WTC11 (cell line): ENCODE results near the gene CRY2. TPM values are rescaled to one million over a fixed set of nuclear protein-coding genes. Genes with fewer than 3 reads are reported as not detected.

Experiments
- ATAC-seq: fragments of 200-7000 bp; cut with Tn5 transposase; 2 replicates; pipeline ENCODE4 v1.10.0; 2021; ENCODE audit warnings: mild to moderate bottlenecking, moderate library complexity
- CTCF ChIA-PET: fragments of 300-600 bp; sonication (Branson Sonifier 250); formaldehyde crosslinking; loops from one replicate; lab custom pipeline; 2021; ENCODE audit warnings: antibody characterized with exemption; lab: Charles Lee
- POLR2A ChIA-PET: fragments of 350-600 bp; sonication (Branson Sonifier 250); formaldehyde crosslinking; loops from one replicate; lab custom pipeline; 2021; ENCODE audit warnings: antibody characterized with exemption; lab: Charles Lee
- DNase-seq: peaks from one replicate; pipeline ENCODE4 v3.0.0; 2021; ENCODE audit warnings: low spot score
- H3K27ac Mint-ChIP-seq: 2 replicates; pipeline ENCODE4 v1.8.0; 2021; ENCODE audit warnings: mixed read lengths
- H3K27me3 Mint-ChIP-seq: 2 replicates; pipeline ENCODE4 v1.8.0; 2021; ENCODE audit warnings: low read depth, mild to moderate bottlenecking, moderate library complexity, mixed read lengths
- H3K36me3 Mint-ChIP-seq: 2 replicates; pipeline ENCODE4 v1.8.0; 2021; ENCODE audit warnings: mixed read lengths
- H3K4me1 Mint-ChIP-seq: 2 replicates; pipeline ENCODE4 v1.8.0; 2022; ENCODE audit warnings: mixed read lengths
- H3K4me3 Mint-ChIP-seq: 2 replicates; pipeline ENCODE4 v1.8.0; 2021; ENCODE audit warnings: mild to moderate bottlenecking, moderate library complexity, mixed read lengths
- H3K9me3 Mint-ChIP-seq: 2 replicates; pipeline ENCODE4 v1.8.0; 2021; ENCODE audit warnings: mixed read lengths
- ARID4B ChIP-seq: sonication (generic); formaldehyde crosslinking; IDR thresholded peaks from 2 replicates; pipeline ENCODE4 v1.8.0; 2023; ENCODE audit warnings: missing genetic modification reagents, mild to moderate bottlenecking, borderline replicate concordance
- ATF3 ChIP-seq: sonication (generic); formaldehyde crosslinking; conservative IDR thresholded peaks from 2 replicates; pipeline ENCODE4 v1.8.1; 2022; ENCODE audit warnings: mild to moderate bottlenecking, missing genetic modification reagents
- CTCF ChIP-seq: fragments of 200-600 bp; IDR thresholded peaks from 2 replicates; pipeline ENCODE4 v1.8.0; 2022; ENCODE audit warnings: antibody characterized with exemption
- E2F5 ChIP-seq: sonication (generic); formaldehyde crosslinking; IDR thresholded peaks from 2 replicates; pipeline ENCODE4 v1.8.1; 2022; ENCODE audit warnings: mild to moderate bottlenecking, moderate library complexity, missing genetic modification reagents
- EMX1 ChIP-seq: fragments of 250-450 bp; sonication (Bioruptor Pico); IDR thresholded peaks from 2 replicates; pipeline ENCODE4 v1.8.0; 2021; ENCODE audit warnings: mild to moderate bottlenecking
- GRHL2 ChIP-seq: fragments of 250-450 bp; sonication (Bioruptor Pico); IDR thresholded peaks from 2 replicates; pipeline ENCODE4 v1.8.0; 2022; ENCODE audit warnings: mild to moderate bottlenecking, moderate library complexity; ENCODE audit not compliant: insufficient replicate concordance, severe bottlenecking
- GTF2I ChIP-seq: fragments of 250-450 bp; sonication (Bioruptor Pico); conservative IDR thresholded peaks from 2 replicates; pipeline ENCODE4 v1.4.0; 2021; ENCODE audit warnings: mild to moderate bottlenecking
- NFATC4 ChIP-seq: fragments of 250-450 bp; sonication (Bioruptor Pico); IDR thresholded peaks from 2 replicates; pipeline ENCODE4 v1.9.0; 2021; ENCODE audit warnings: mild to moderate bottlenecking
- NR1H2 ChIP-seq: sonication (generic); formaldehyde crosslinking; IDR thresholded peaks from 2 replicates; pipeline ENCODE4 v1.9.0; 2021; ENCODE audit warnings: mild to moderate bottlenecking, moderate library complexity, missing genetic modification reagents
- NR2C2 ChIP-seq: sonication (generic); formaldehyde crosslinking; IDR thresholded peaks from 2 replicates; pipeline ENCODE4 v1.8.0; 2022; ENCODE audit warnings: mild to moderate bottlenecking, missing genetic modification reagents
- NR3C1 ChIP-seq: sonication (generic); formaldehyde crosslinking; conservative IDR thresholded peaks from 2 replicates; pipeline ENCODE4 v1.8.1; 2023; ENCODE audit warnings: low read depth, mild to moderate bottlenecking, missing genetic modification reagents
- OVOL2 ChIP-seq: fragments of 250-450 bp; sonication (Bioruptor Pico); IDR thresholded peaks from 2 replicates; pipeline ENCODE4 v1.9.0; 2021; ENCODE audit warnings: mild to moderate bottlenecking, borderline replicate concordance
- PREB ChIP-seq: sonication (generic); formaldehyde crosslinking; IDR thresholded peaks from 2 replicates; pipeline ENCODE4 v1.8.1; 2022; ENCODE audit warnings: mild to moderate bottlenecking, missing genetic modification reagents, moderate library complexity, borderline replicate concordance
- SMAD3 ChIP-seq: sonication (generic); formaldehyde crosslinking; IDR thresholded peaks from 2 replicates; pipeline ENCODE4 v1.8.0; 2022; ENCODE audit warnings: missing genetic modification reagents, mild to moderate bottlenecking, borderline replicate concordance
- SP1 ChIP-seq: sonication (generic); formaldehyde crosslinking; conservative IDR thresholded peaks from 2 replicates; pipeline ENCODE4 v1.8.1; 2022; ENCODE audit warnings: missing genetic modification reagents
- TCF7 ChIP-seq: sonication (generic); formaldehyde crosslinking; IDR thresholded peaks from 2 replicates; pipeline ENCODE4 v1.8.0; 2022; ENCODE audit warnings: mild to moderate bottlenecking, low read depth, missing genetic modification reagents, moderate library complexity
- USF2 ChIP-seq: sonication (generic); formaldehyde crosslinking; IDR thresholded peaks from 2 replicates; pipeline ENCODE4 v1.8.1; 2023; ENCODE audit warnings: mild to moderate bottlenecking, missing genetic modification reagents, moderate library complexity
- ZNF263 ChIP-seq: sonication (generic); formaldehyde crosslinking; IDR thresholded peaks from 2 replicates; pipeline ENCODE4 v1.8.1; 2022; ENCODE audit warnings: low read depth, mild to moderate bottlenecking, moderate library complexity, missing genetic modification reagents
- ZNF423 ChIP-seq: fragments of 250-450 bp; sonication (Bioruptor Pico); IDR thresholded peaks from 2 replicates; pipeline ENCODE4 v2.1.2; 2022; ENCODE audit warnings: mild to moderate bottlenecking, moderate library complexity
- ZNF512 ChIP-seq: sonication (generic); formaldehyde crosslinking; IDR thresholded peaks from 2 replicates; pipeline ENCODE4 v1.8.1; 2022; ENCODE audit warnings: missing genetic modification reagents, borderline replicate concordance
- ZNF671 ChIP-seq: fragments of 250-450 bp; sonication (Bioruptor Pico); IDR thresholded peaks from 2 replicates; pipeline ENCODE4 v1.8.0; 2021; ENCODE audit warnings: mild to moderate bottlenecking
- total RNA-seq: library from RNA; stranded (reverse); gene quantifications from 3 replicates; pipeline ENCODE4 v1.2.3, GENCODE V29; 2021

The CRY2 gene
- total RNA-seq, 1 experiment from 2014 or later, result 18.3 TPM

- no peak overlapping the region for H3K4me3 Mint-ChIP-seq
- DNase-seq (no peak), ATAC-seq (no peak)
- H3K27ac Mint-ChIP-seq, result no peak overlapping the region
- peaks cover 3% of the 10 kb centered on the region; the same call in 1 of the 2 replicates for H3K27me3 Mint-ChIP-seq
- POLR2A ChIA-PET, result no interaction called here
- CTCF ChIA-PET, result interaction anchor here (1.9 kb wide), 1 partner anchor 40 kb away, joined by 5 read pairs; no protein-coding TSS in a partner anchor
- no peaks in the 10 kb centered on the region for H3K9me3 Mint-ChIP-seq
- H3K4me1 Mint-ChIP-seq, result peaks cover 20% of the 10 kb centered on the region
- H3K36me3 Mint-ChIP-seq, result peaks cover 3% of the 10 kb centered on the region; the same call in 1 of the 2 replicates
- TF ChIP-seq GTF2I (CRISPR knock-in tag) (no peak), E2F5 (CRISPR knock-in tag) (no peak), ARID4B (CRISPR knock-in tag) (no peak), SMAD3 (no peak), ZNF263 (CRISPR knock-in tag) (no peak), ZNF423 (CRISPR knock-in tag) (no peak), TCF7 (CRISPR knock-in tag) (no peak), NFATC4 (CRISPR knock-in tag) (no peak), ZNF671 (CRISPR knock-in tag) (no peak), NR1H2 (CRISPR knock-in tag) (no peak), EMX1 (no peak), CTCF (no peak), ZNF512 (no peak), SP1 (no peak), ATF3 (no peak)
Observed at GRCh38 chr11:45811109-45811435, 36.2 kb upstream of the CRY2 start.

GRCh38 chr11:45811571-45812290, 35.5 kb upstream of the CRY2 start:
- H3K36me3 Mint-ChIP-seq, result peaks cover 3% of the 10 kb centered on the region; the same call in 1 of the 2 replicates
- H3K4me3 Mint-ChIP-seq, result no peak overlapping the region
- H3K27ac Mint-ChIP-seq, result no peak overlapping the region
- TF ChIP-seq NR2C2, result no peak
- TF ChIP-seq USF2 (CRISPR knock-in tag), result no peak
- TF ChIP-seq PREB (CRISPR knock-in tag), result no peak
- no peak for TF ChIP-seq OVOL2 (CRISPR knock-in tag)
- TF ChIP-seq GRHL2 (CRISPR knock-in tag), result no peak
- no peak for TF ChIP-seq NR3C1 (CRISPR knock-in tag)
- DNase-seq, result no peak
- H3K9me3 Mint-ChIP-seq, result no peaks in the 10 kb centered on the region
- ChIA-PET CTCF (interaction anchor here (0.7 to 2.9 kb wide), 3 partner anchors 31 to 157 kb away, joined by 4 to 10 read pairs (median 6); no protein-coding TSS in a partner anchor), POLR2A (interaction anchor here (1.0 kb wide), 1 partner anchor 35 kb away, joined by 3 read pairs; the partner anchor contains the start of gene CRY2)
- H3K4me1 Mint-ChIP-seq, result peaks cover 22% of the 10 kb centered on the region
- ATAC-seq, result no peak
- H3K27me3 Mint-ChIP-seq, result peaks cover 4% of the 10 kb centered on the region
